ENCODE results near the gene HNRNPUL1. TPM values are rescaled to one million over a fixed set of nuclear protein-coding genes. Genes with fewer than 3 reads are reported as not detected.

HNRNPUL1 gene
- total and polyA plus RNA-seq, 9 of the 15 experiments (the other 6 are each of a cell fraction or from before 2014, with no cell fraction given), result 7.3 to 211 (median 85.0) TPM

DNA sequence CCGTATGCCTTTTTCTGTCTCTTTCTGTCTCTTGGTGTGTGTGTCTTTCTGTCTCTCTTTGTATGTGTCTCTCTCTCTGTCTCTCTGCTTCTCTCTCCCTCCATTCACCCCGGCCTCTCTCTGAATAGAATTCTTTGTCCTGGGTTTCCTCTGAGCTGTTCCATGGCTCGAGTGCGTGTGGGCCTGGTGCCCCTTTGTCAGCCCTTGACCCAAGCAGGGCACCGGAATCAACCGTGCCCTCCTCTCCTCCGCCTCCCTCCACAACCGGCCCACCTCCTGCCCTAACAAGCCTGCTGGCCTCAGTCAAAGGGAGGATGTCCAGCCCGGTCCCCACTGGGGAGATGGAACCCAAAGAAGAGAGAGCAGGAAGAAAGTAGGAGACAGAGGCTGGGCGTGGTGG lies 41.9 kb upstream of the HNRNPUL1 start (continued):
- TF ChIP-seq KLF13 (tag; IDR thresholded peaks at IDR 0.05; ENCODE audit: borderline replicate concordance, low read depth) (no peak), TAF15 (IDR thresholded peaks at IDR 0.05; ENCODE audit: low read depth, low read length) (no peak), ELF4 (CRISPR knock-in tag; IDR thresholded peaks at IDR 0.05) (no peak), ZNF175 (CRISPR knock-in tag; IDR thresholded peaks at IDR 0.05; ENCODE audit: low read depth) (no peak), HSF4 (CRISPR knock-in tag; IDR thresholded peaks at IDR 0.05; ENCODE audit: borderline replicate concordance) (no peak), ZNF165 (CRISPR knock-in tag; IDR thresholded peaks at IDR 0.05; ENCODE audit: borderline replicate concordance) (no peak)
- TF ChIP-seq, protein P1, sequence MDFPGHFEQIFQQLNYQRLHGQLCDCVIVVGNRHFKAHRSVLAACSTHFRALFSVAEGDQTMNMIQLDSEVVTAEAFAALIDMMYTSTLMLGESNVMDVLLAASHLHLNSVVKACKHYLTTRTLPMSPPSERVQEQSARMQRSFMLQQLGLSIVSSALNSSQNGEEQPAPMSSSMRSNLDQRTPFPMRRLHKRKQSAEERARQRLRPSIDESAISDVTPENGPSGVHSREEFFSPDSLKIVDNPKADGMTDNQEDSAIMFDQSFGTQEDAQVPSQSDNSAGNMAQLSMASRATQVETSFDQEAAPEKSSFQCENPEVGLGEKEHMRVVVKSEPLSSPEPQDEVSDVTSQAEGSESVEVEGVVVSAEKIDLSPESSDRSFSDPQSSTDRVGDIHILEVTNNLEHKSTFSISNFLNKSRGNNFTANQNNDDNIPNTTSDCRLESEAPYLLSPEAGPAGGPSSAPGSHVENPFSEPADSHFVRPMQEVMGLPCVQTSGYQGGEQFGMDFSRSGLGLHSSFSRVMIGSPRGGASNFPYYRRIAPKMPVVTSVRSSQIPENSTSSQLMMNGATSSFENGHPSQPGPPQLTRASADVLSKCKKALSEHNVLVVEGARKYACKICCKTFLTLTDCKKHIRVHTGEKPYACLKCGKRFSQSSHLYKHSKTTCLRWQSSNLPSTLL (IDR thresholded peaks at IDR 0.05), result no peak
- TF ChIP-seq, protein P2, sequence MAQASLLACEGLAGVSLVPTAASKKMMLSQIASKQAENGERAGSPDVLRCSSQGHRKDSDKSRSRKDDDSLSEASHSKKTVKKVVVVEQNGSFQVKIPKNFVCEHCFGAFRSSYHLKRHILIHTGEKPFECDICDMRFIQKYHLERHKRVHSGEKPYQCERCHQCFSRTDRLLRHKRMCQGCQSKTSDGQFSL (CRISPR knock-in tag; IDR thresholded peaks at IDR 0.05), result no peak
- TF ChIP-seq, protein P2 (tag; IDR thresholded peaks at IDR 0.05), result no peak

Measured in K562 (cell line).